HFFc6 (cell line): ENCODE results near the gene INPP5B. TPM values are rescaled to one million over a fixed set of nuclear protein-coding genes. Genes with fewer than 3 reads are reported as not detected.

ENCODE experiments used
- DNase-seq: peaks from one replicate; pipeline ENCODE4 v3.0.0-alpha.2; 2018
- H3K27ac Mint-ChIP-seq: 2 replicates; pipeline ENCODE4 v1.8.0; 2020; ENCODE audit warnings: mild to moderate bottlenecking, mixed read lengths
- H3K27me3 Mint-ChIP-seq: 2 replicates; pipeline ENCODE4 v1.8.0; 2021; ENCODE audit warnings: mild to moderate bottlenecking, moderate library complexity, mixed read lengths; ENCODE audit not compliant: insufficient read depth
- H3K36me3 Mint-ChIP-seq: 2 replicates; pipeline ENCODE4 v1.8.0; 2021; ENCODE audit warnings: low read depth, mixed read lengths
- H3K4me1 Mint-ChIP-seq: 2 replicates; pipeline ENCODE4 v1.8.0; 2020; ENCODE audit warnings: low read depth, mixed read lengths
- H3K4me3 Mint-ChIP-seq: 2 replicates; pipeline ENCODE4 v1.8.0; 2020; ENCODE audit warnings: mild to moderate bottlenecking, moderate library complexity, mixed read lengths
- H3K9me3 Mint-ChIP-seq: 2 replicates; pipeline ENCODE4 v1.8.0; 2020; ENCODE audit warnings: mild to moderate bottlenecking, mixed read lengths
- total RNA-seq, 6 experiments: library from RNA; stranded (reverse); fragmentation: NEBNext Ultra II Directional; extraction: Animal tissue kit (Norgen Biotek cat#: 25700); gene quantifications; 2 replicates in 1 of 6; 3 replicates in 5 of 6; pipeline ENCODE4 v1.2.3, GENCODE V29; 2021
- TF ChIP-seq, protein P1 (sequence below): fragments of 200-600 bp; sonication (generic); IDR thresholded peaks from 2 replicates; pipeline ENCODE4 v1.5.0; 2021; ENCODE audit warnings: antibody characterized with exemption, mild to moderate bottlenecking

Gene INPP5B
- total RNA-seq, 6 experiments from 2014 or later, result 9.6 to 16.0 (median 12.7) TPM

DNA sequence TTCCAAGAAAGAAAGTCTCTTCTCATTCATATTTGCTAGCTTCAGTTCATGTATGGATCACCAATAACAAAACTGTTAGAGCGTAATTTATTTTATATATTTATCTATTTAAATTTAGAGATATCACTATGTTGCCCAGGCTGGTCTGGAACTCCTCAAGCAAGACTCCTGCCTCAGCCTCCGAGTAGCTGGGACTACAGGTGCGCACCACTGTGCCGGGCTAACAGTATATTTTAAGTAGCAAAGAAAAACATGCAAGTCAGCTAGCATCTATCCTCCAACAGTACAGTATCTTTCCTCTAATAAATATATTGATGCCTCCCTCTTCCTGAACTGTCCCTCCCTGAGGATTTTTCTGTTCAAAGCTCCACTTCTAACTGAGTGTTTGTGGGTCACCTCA is 21.5 kb downstream of the INPP5B start:
- H3K27ac Mint-ChIP-seq, result peak overlapping the region; percentile 28
- no peak for DNase-seq
- H3K27me3 Mint-ChIP-seq, result peaks cover 1% of the 10 kb centered on the region; the same call in 1 of the 2 replicates
- H3K9me3 Mint-ChIP-seq, result no peaks in the 10 kb centered on the region
- H3K4me3 Mint-ChIP-seq, result no peak overlapping the region
- H3K36me3 Mint-ChIP-seq, result peaks cover 9% of the 10 kb centered on the region
- TF ChIP-seq, protein P1, sequence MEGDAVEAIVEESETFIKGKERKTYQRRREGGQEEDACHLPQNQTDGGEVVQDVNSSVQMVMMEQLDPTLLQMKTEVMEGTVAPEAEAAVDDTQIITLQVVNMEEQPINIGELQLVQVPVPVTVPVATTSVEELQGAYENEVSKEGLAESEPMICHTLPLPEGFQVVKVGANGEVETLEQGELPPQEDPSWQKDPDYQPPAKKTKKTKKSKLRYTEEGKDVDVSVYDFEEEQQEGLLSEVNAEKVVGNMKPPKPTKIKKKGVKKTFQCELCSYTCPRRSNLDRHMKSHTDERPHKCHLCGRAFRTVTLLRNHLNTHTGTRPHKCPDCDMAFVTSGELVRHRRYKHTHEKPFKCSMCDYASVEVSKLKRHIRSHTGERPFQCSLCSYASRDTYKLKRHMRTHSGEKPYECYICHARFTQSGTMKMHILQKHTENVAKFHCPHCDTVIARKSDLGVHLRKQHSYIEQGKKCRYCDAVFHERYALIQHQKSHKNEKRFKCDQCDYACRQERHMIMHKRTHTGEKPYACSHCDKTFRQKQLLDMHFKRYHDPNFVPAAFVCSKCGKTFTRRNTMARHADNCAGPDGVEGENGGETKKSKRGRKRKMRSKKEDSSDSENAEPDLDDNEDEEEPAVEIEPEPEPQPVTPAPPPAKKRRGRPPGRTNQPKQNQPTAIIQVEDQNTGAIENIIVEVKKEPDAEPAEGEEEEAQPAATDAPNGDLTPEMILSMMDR, result no peak
- H3K4me1 Mint-ChIP-seq, result peaks cover 19% of the 10 kb centered on the region

- TF ChIP-seq, protein P1, result no peak
- H3K4me1 Mint-ChIP-seq, result peaks cover 16% of the 10 kb centered on the region
- no peaks in the 10 kb centered on the region for H3K9me3 Mint-ChIP-seq
- H3K27me3 Mint-ChIP-seq, result peaks cover 1% of the 10 kb centered on the region; the same call in 1 of the 2 replicates
- peaks cover 9% of the 10 kb centered on the region for H3K36me3 Mint-ChIP-seq
- no peak overlapping the region for H3K27ac Mint-ChIP-seq
- DNase-seq, result no peak
- H3K4me3 Mint-ChIP-seq, result no peak overlapping the region
Observed at GRCh38 chr1:37923551-37923889, 23.3 kb downstream of the INPP5B start.

- DNase-seq, result no peak
- H3K27me3 Mint-ChIP-seq, result peaks cover 1% of the 10 kb centered on the region; the same call in 1 of the 2 replicates
- no peaks in the 10 kb centered on the region for H3K9me3 Mint-ChIP-seq
- peaks cover 16% of the 10 kb centered on the region for H3K4me1 Mint-ChIP-seq
- H3K4me3 Mint-ChIP-seq, result no peak overlapping the region
- H3K36me3 Mint-ChIP-seq, result peaks cover 9% of the 10 kb centered on the region
- TF ChIP-seq, protein P1, result no peak
- H3K27ac Mint-ChIP-seq, result no peak overlapping the region
Observed at GRCh38 chr1:37922767-37923550, 23.9 kb downstream of the INPP5B start.

DNA sequence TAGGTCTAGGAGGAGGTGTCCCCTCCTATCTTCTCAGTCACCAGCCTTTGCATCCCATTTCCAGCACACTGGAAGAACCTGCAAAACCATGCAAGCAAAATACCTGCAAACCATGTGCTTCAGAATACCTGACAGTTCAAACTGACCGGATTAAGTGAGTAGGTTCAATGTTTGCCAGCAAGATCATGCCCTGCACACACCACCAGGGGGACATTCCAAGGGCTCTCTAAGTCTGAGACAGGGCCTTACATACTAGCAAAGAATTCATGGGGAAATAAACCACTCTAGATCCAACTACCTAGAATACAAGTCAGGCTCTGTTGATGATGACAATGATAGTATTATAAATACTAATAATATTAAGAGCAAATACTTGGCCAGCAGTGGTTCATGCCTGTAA is 27.6 kb downstream of the INPP5B start:
- peaks cover 4% of the 10 kb centered on the region for H3K36me3 Mint-ChIP-seq

DNA sequence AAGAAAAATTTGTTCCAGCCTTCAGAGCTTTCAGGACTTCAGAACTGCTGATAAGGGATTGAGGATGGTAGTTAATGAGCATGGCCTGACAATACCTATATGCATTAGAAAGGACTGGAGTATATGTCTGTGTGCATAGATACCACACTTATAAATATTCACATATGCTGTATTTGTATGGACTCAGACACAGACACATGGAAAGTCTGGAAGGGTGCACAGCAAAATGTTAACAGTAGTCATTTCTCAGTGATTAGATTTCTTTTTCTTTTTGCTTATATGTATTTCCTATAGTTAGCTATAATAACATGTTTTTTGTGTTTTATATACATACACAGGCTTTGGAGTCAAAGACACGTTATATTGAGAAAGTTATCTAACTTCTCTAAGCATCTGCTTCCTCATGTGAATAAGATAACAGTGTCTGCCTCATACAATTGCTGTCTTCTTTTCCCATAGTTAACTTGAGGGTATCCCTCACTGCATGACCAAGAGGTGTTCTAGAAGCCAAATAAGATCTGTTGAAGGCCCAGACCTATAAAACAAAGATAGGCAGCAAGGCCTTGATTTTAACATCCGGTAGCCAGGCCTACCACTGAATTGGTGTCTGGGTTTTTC is 31.3 kb downstream of the INPP5B start:
- DNase-seq, result no peak
- TF ChIP-seq, protein P1, result no peak

More for the DNA sequence above, 27.6 kb downstream of the INPP5B start:
- TF ChIP-seq, protein P1, result peak; percentile 77
- DNase-seq, result peak; percentile 41
- H3K4me1 Mint-ChIP-seq, result peaks cover 6% of the 10 kb centered on the region; the same call in 1 of the 2 replicates
- no peak overlapping the region for H3K27ac Mint-ChIP-seq
- H3K4me3 Mint-ChIP-seq, result no peak overlapping the region
- peaks cover 1% of the 10 kb centered on the region; the same call in 1 of the 2 replicates for H3K27me3 Mint-ChIP-seq
- no peaks in the 10 kb centered on the region for H3K9me3 Mint-ChIP-seq

More for the DNA sequence above, 31.3 kb downstream of the INPP5B start:
- no peak overlapping the region for H3K27ac Mint-ChIP-seq
- H3K27me3 Mint-ChIP-seq, result no peaks in the 10 kb centered on the region
- H3K36me3 Mint-ChIP-seq, result no peaks in the 10 kb centered on the region
- H3K4me1 Mint-ChIP-seq, result no peaks in the 10 kb centered on the region
- H3K9me3 Mint-ChIP-seq, result no peaks in the 10 kb centered on the region
- H3K4me3 Mint-ChIP-seq, result no peak overlapping the region
